K562 (cell line): ENCODE results near the gene CDK14. TPM values are rescaled to one million over a fixed set of nuclear protein-coding genes. Genes with fewer than 3 reads are reported as not detected.

Experiments used
- ATAC-seq: fragments of 200-7000 bp; cut with Tn5 transposase; 3 replicates; pipeline ENCODE4 v1.9.1; 2020; ENCODE audit warnings: moderate library complexity
- BruUV-seq: library from RNA; stranded (reverse); fragments of 400-500 nt; replicated peaks from 2 replicates; lab custom pipeline; 2021; lab: Mats Ljungman, UMichigan
- CTCF ChIA-PET: fragments of 300-600 bp; formaldehyde crosslinking; extraction: SDS; loops from one replicate; lab custom pipeline; 2021; ENCODE audit warnings: low intra/inter-chr PET ratio; lab: Yijun Ruan, JAX
- POLR2A ChIA-PET: fragments of 300-600, 350-650 bp; sonication (Branson Sonifier 250); formaldehyde crosslinking; extraction: SDS; loops from one replicate; lab custom pipeline; 2021; ENCODE audit warnings: antibody characterized with exemption, inconsistent platforms; lab: Yijun Ruan, JAX
- DNase-seq, 4 experiments: peaks; one replicate each; pipeline versions ENCODE4 v3.0.0 to v3.0.0-alpha.2; 2011 to 2018; ENCODE audit warnings: low spot score in 3 of 4, mixed read lengths in 3 of 4; ENCODE audit errors: extremely low read depth in 1 of 4
- FAIRE-seq: peaks from 2 replicates; lab custom pipeline; 2011; peaks lifted over from hg19 to GRCh38; lab: Jason Lieb, UNC
- H2AFZ ChIP-seq: 2 replicates; pipeline ENCODE4 v1.6.0; 2011; ENCODE audit warnings: low read depth, low read length, control low read depth, inconsistent platforms
- H3K27ac ChIP-seq: fragments of 200-600 bp; 3 replicates; pipeline ENCODE4 v1.8.0; 2011; ENCODE audit warnings: low read depth, mild to moderate bottlenecking, control low read depth, inconsistent platforms, low read length, moderate library complexity, mixed read lengths; ENCODE audit errors: extremely low read depth
- H3K27me3 ChIP-seq, 2 experiments: fragments of 300-600 bp in 1 of 2; 2 replicates in 1 of 2; 3 replicates in 1 of 2; pipeline versions ENCODE4 v1.6.0 to v1.8.0; 2011; ENCODE audit warnings: inconsistent platforms in 2 of 2, low read length in 2 of 2, mild to moderate bottlenecking in 1 of 2, mixed read lengths in 1 of 2, moderate library complexity in 1 of 2; ENCODE audit not compliant: control insufficient read depth in 2 of 2, insufficient read depth in 2 of 2
- H3K36me3 ChIP-seq: fragments of 300-600 bp; 3 replicates; pipeline ENCODE4 v1.8.0; 2011; ENCODE audit warnings: mild to moderate bottlenecking, low read length, inconsistent platforms; ENCODE audit not compliant: control insufficient read depth, insufficient read depth
- H3K4me1 ChIP-seq, 2 experiments: fragments of 200-600 bp in 1 of 2; replicated peaks in 1 of 2; 2 replicates in 1 of 2; 3 replicates in 1 of 2; pipeline versions ENCODE4 v1.5.1 to v1.8.0; 2011; ENCODE audit warnings: inconsistent platforms in 2 of 2, low read length in 2 of 2, mild to moderate bottlenecking in 1 of 2, mixed read lengths in 1 of 2, moderate library complexity in 1 of 2; ENCODE audit not compliant: control insufficient read depth in 2 of 2, insufficient read depth in 2 of 2
- H3K4me2 ChIP-seq: 2 replicates; pipeline ENCODE4 v1.6.1; 2011; ENCODE audit warnings: low read length, control low read depth, inconsistent platforms, mixed read lengths; ENCODE audit not compliant: insufficient read depth
- H3K4me3 ChIP-seq: fragments of 200-600 bp; sonication (generic), shearing (Covaris generic); 2 replicates; pipeline ENCODE4 v1.5.1; 2016; ENCODE audit warnings: control low read depth, inconsistent platforms
- H3K79me2 ChIP-seq: fragments of 200-600 bp; 3 replicates; pipeline ENCODE4 v1.8.0; 2011; ENCODE audit warnings: low read length, inconsistent platforms; ENCODE audit not compliant: control insufficient read depth, insufficient read depth
- H3K9ac ChIP-seq, 2 experiments: 2 replicates each; pipeline versions ENCODE4 v1.6.0 to v1.6.1; 2011; ENCODE audit warnings: low read depth in 2 of 2, low read length in 2 of 2, control low read depth in 1 of 2, inconsistent platforms in 1 of 2, mild to moderate bottlenecking in 1 of 2, mixed read lengths in 1 of 2; ENCODE audit not compliant: insufficient read depth in 1 of 2
- H3K9me1 ChIP-seq: one replicate; pipeline ENCODE4 v1.6.0; 2011; ENCODE audit warnings: inconsistent platforms, mild to moderate bottlenecking, low read length, moderate library complexity; ENCODE audit not compliant: control insufficient read depth, insufficient read depth
- H3K9me3 ChIP-seq: replicated peaks from 2 replicates; pipeline ENCODE4 v1.5.1; 2011; ENCODE audit warnings: low read depth, low read length, inconsistent platforms; ENCODE audit not compliant: control insufficient read depth, insufficient read depth
- H4K20me1 ChIP-seq: replicated peaks from 2 replicates; pipeline ENCODE4 v1.6.1; 2011; ENCODE audit warnings: low read length, inconsistent platforms, mixed read lengths; ENCODE audit not compliant: control insufficient read depth, insufficient read depth
- ATF3 ChIP-seq, 2 experiments: fragments of 450-650 bp in 1 of 2; sonication (generic) in 1 of 2; formaldehyde crosslinking in 1 of 2; IDR thresholded peaks in 1 of 2; conservative IDR thresholded peaks in 1 of 2; 2 replicates each; pipeline versions ENCODE4 v1.6.1 to v1.8.1; 2016 to 2023; ENCODE audit warnings: mild to moderate bottlenecking in 2 of 2, moderate library complexity in 2 of 2, inconsistent platforms in 1 of 2, missing genetic modification reagents in 1 of 2
- CTCF ChIP-seq, 3 experiments: IDR thresholded peaks in 2 of 3; conservative IDR thresholded peaks in 1 of 3; 2 replicates each; pipeline ENCODE4 v1.5.1; 2011 to 2012; ENCODE audit warnings: low read length in 3 of 3, mild to moderate bottlenecking in 3 of 3, control low read depth in 2 of 3, improper control_type of control experiment in 1 of 3, inconsistent platforms in 1 of 3, low read depth in 1 of 3, mixed read lengths in 1 of 3, moderate library complexity in 1 of 3; ENCODE audit not compliant: insufficient read depth in 2 of 3
- PREB ChIP-seq: sonication (generic); formaldehyde crosslinking; IDR thresholded peaks from 2 replicates; pipeline ENCODE4 v1.8.1; 2023; ENCODE audit warnings: mild to moderate bottlenecking, missing genetic modification reagents
- TRIM24 ChIP-seq, 2 experiments: fragments of 450-650 bp; IDR thresholded peaks; 2 replicates each; pipeline ENCODE4 v1.6.1; 2016
- ZFP1 ChIP-seq: fragments of 450-650 bp; formaldehyde crosslinking; IDR thresholded peaks from 2 replicates; pipeline ENCODE4 v1.4.0; 2020; ENCODE audit warnings: mild to moderate bottlenecking, mixed read lengths
- WGBS: fragments of 100-300 bp; shearing (Covaris generic); methylation state at CpG from one replicate; pipeline ENCODE4 v1.1.6; 2016; ENCODE audit warnings: low coverage, mixed read lengths; ENCODE audit not compliant: insufficient coverage; ENCODE audit errors: missing lambda C conversion rate; 5-methylcytosine and 5-hydroxymethylcytosine counted together
- in situ Hi-C: fragments of 300-500 bp; cut with MboI; formaldehyde crosslinking; loops from 4 replicates; pipeline ENCODE4 v1.15.0; 2018; ENCODE audit warnings: inconsistent platforms, mixed read lengths
- intact Hi-C: fragments of 100-400 bp; cut with micrococcal nuclease; formaldehyde crosslinking; loops from 2 replicates; pipeline ENCODE4 v1.14.2; 2022
- polyA plus RNA-seq, 8 experiments: library from polyadenylated mRNA; depleted of rRNA in 4 of 8; stranded (reverse) in 5 of 8; unstranded in 3 of 8; fragments of >200 nt; fragmentation: Nextera tagmentation in 2 of 8; fragmentation: Illumina TruSeq in 1 of 8; extraction: Ambion mirVana in 2 of 8; extraction: Trizol in 1 of 8; gene quantifications; 2 replicates each; pipeline versions ENCODE4 v1.2.1 to v1.2.3, GENCODE V29; 2011 to 2014; ENCODE audit warnings: inconsistent platforms in 1 of 8, missing spikeins in 1 of 8
- total RNA-seq, 7 experiments: library from RNA; depleted of rRNA in 6 of 7; stranded (reverse); fragments of >200 nt in 6 of 7; fragmentation: Illumina TruSeq in 2 of 7; extraction: Trizol in 2 of 7; gene quantifications; 2 replicates each; pipeline versions ENCODE4 v1.2.1 to v1.2.3, GENCODE V29; 2011 to 2021; ENCODE audit warnings: low replicate concordance in 1 of 7

The CDK14 gene
- total and polyA plus RNA-seq, 9 of the 15 experiments (the other 6 are each of a cell fraction or from before 2014, with no cell fraction given): 0.03 to 0.91 (median 0.16) TPM

GRCh38 chr7:90551036-90551435, 45.1 kb upstream of the CDK14 start (continued):
- TF ChIP-seq PREB (no peak), ZFP1 (CRISPR knock-in tag) (no peak)

GRCh38 chr7:90552521-90552920, 43.6 kb upstream of the CDK14 start:
- DNase-seq (no peak), FAIRE-seq (no peak), ATAC-seq (no peak)
- Histone ChIP-seq H2AFZ (no peak overlapping the region), H3K4me1 (no peaks in the 10 kb centered on the region), H3K27me3 (no peaks in the 10 kb centered on the region), H3K9ac (no peak overlapping the region), H3K9me1 (no peaks in the 10 kb centered on the region), H3K4me2 (no peak overlapping the region), H3K79me2 (no peaks in the 10 kb centered on the region), H4K20me1 (no peaks in the 10 kb centered on the region), H3K36me3 (no peaks in the 10 kb centered on the region), H3K27ac (no peak overlapping the region), H3K9me3 (no peaks in the 10 kb centered on the region), H3K4me3 (no peak overlapping the region)
- intact Hi-C loops (loop anchor here (1.0 to 5.0 kb wide), 2 partner anchors 77 to 480 kb away; no protein-coding TSS in a partner anchor), in situ Hi-C loops (no loop called here)
- TF ChIP-seq TRIM24 (IDR thresholded peaks at IDR 0.05): no peak
- peak; percentile 42 for TF ChIP-seq ATF3 (IDR thresholded peaks at IDR 0.05)
- TF ChIP-seq ATF3 (CRISPR knock-in tag; conservative IDR thresholded peaks at IDR 0.05): no peak
- TF ChIP-seq CTCF (IDR thresholded peaks at IDR 0.05 in 2 of 3, conservative IDR thresholded peaks at IDR 0.05 in 1 of 3; ENCODE audit: insufficient read depth in 2 of 3, low read depth in 1 of 3, low read length in 3 of 3): 0 out of 6 replicates have a peak, but pooled peaks of 1 of the 3 experiments have one; percentile 9
- ChIA-PET POLR2A (no interaction called here), CTCF (interaction anchor here (1.1 kb wide), 1 partner anchor 77 kb away, joined by 3 read pairs; no protein-coding TSS in a partner anchor)
- no TSS peak for BruUV-seq
- 0% methylated on average over 1 of the region's 1 CpG for WGBS
